ENCODE data around the gene PARD6B.

- TF ChIP-seq CTCF (IDR thresholded peaks at IDR 0.05): no peak
- TF ChIP-seq ZFX (IDR thresholded peaks at IDR 0.05; ENCODE audit: borderline replicate concordance): no peak
Measured at GRCh38 chr20:50728486-50728980, 2.8 kb upstream of the PARD6B start.
